Prostate gland (tissue), 2 donors: ENCODE results near the gene ENAH.
"Not testable (repeated sequence)": the region's sequence is repeated elsewhere in the genome, so short reads cannot be mapped to it uniquely, and the experiment has no call there.

Experiments used
- POLR2AphosphoS5 ChIP-seq: sonication (generic); formaldehyde crosslinking; IDR thresholded peaks from one replicate; pipeline ENCODE4 v1.6.1; 2017; ENCODE audit warnings: antibody characterized with exemption
- TF ChIP-seq, protein P1 (sequence below), 4 experiments: fragments of 200-600 bp in 2 of 4; fragments of 450-650 bp in 2 of 4; sonication (generic) in 2 of 4; IDR thresholded peaks; 1 replicate in 3 of 4; 2 replicates in 1 of 4; pipeline ENCODE4 v1.5.1; 2016 to 2019; ENCODE audit warnings: antibody characterized with exemption in 4 of 4, mild to moderate bottlenecking in 2 of 4, moderate library complexity in 2 of 4

DNA sequence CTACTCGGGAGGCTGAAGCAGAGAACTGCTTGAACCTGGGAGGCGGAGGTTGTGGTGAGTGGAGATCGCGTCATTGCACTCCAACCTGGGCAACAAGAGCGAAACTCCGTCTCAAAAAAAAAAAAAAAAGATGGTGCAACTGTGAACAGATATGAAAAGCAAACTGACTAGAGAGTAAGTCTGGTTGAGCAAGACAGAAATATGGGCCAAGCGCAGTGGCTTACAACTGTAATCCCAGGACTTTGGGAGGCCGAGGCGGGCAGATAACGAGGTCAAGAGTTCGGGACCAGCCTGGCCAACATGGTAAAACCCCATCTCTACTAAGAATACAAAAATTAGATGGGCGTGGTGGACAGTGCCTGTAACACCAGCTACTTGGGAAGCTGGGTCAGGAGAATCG, 24.1 kb downstream of the ENAH start:
- TF ChIP-seq, protein P1, sequence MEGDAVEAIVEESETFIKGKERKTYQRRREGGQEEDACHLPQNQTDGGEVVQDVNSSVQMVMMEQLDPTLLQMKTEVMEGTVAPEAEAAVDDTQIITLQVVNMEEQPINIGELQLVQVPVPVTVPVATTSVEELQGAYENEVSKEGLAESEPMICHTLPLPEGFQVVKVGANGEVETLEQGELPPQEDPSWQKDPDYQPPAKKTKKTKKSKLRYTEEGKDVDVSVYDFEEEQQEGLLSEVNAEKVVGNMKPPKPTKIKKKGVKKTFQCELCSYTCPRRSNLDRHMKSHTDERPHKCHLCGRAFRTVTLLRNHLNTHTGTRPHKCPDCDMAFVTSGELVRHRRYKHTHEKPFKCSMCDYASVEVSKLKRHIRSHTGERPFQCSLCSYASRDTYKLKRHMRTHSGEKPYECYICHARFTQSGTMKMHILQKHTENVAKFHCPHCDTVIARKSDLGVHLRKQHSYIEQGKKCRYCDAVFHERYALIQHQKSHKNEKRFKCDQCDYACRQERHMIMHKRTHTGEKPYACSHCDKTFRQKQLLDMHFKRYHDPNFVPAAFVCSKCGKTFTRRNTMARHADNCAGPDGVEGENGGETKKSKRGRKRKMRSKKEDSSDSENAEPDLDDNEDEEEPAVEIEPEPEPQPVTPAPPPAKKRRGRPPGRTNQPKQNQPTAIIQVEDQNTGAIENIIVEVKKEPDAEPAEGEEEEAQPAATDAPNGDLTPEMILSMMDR (IDR thresholded peaks at IDR 0.05), result not testable (repeated sequence)
- TF ChIP-seq POLR2AphosphoS5, result not testable (repeated sequence)
